ENCODE measurements around the gene PLBD2.
"Not testable (repeated sequence)": the region's sequence is repeated elsewhere in the genome, so short reads cannot be mapped to it uniquely, and the experiment has no call there.

Gene PLBD2

DNA sequence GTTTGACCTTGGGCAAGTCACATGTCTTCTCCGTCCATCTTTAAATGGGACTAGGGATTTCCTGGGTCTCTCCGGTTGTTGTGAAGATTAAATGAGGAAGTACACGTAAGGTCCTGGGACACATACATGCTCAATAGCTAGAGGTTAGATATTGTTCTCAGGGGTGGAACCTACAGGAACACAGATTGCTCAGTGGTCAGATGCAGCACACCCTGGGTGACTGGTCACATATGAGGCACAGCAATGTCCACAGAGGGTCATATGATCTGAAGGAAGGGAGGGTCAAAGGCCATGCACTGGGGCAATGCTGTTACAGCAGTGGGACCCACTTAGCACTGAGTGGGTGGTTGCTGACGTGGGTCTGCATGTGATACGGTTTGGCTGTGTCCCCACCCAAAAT, 12.0 kb upstream of the PLBD2 start:
- POLR2A ChIA-PET: no interaction called here

DNA sequence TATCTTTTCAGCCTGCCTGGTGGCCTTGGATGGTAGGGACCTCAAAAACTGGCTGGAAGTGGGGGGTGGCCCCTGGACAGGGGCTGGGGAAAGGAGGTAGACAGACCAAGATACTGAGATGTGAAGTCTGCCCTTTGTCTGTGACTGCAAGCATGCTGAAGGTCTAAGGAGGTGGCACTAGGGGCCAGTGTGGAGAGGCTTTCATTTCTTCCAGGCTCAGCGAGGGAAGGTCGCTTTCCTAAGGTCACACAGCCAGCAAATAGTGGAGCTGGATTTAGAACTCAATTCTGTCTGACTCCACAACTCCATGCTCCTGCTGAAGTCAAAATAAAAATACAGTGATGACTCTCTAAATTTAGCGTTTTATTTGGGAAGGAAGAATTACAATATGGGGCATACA, 11.3 kb upstream of the PLBD2 start:
- H3K36me3 ChIP-seq (ENCODE audit: control insufficient read depth in 4 of 4, insufficient read depth in 4 of 4, low read length in 3 of 4): no peaks in the 10 kb centered on the region
- no peaks in the 10 kb centered on the region for H3K4me1 ChIP-seq (ENCODE audit: control extremely low read depth in 1 of 4, control insufficient read depth in 4 of 4, insufficient read depth in 4 of 4, low read length in 3 of 4)
- no peaks in the 10 kb centered on the region for H3K27me3 ChIP-seq (replicated peaks in 2 of 5; ENCODE audit: control insufficient read depth in 4 of 5, insufficient read depth in 5 of 5, low read length in 4 of 5)
- no peaks in the 10 kb centered on the region for H3K9me3 ChIP-seq (ENCODE audit: control extremely low read depth in 1 of 5, control insufficient read depth in 4 of 5, insufficient read depth in 2 of 5, low read depth in 1 of 5, low read length in 4 of 5)
- CTCF ChIA-PET: no interaction called here
- WGBS (ENCODE audit: insufficient coverage): 83% methylated on average over 3 of the region's 3 CpGs
- POLR2A ChIA-PET: no interaction called here
- DNase-seq: no peak
- no peak overlapping the region for H3K4me3 ChIP-seq (ENCODE audit: control insufficient read depth in 1 of 7, extremely low read depth in 1 of 7, insufficient read depth in 4 of 7, low read depth in 2 of 7, low read length in 6 of 7)
- H3K27ac ChIP-seq (ENCODE audit: insufficient read depth in 1 of 2, low read depth in 1 of 2, low read length in 2 of 2, poor library complexity in 1 of 2, severe bottlenecking in 2 of 2): no peak overlapping the region

More for the DNA sequence above, 12.0 kb upstream of the PLBD2 start:
- Histone ChIP-seq H3K4me3 (ENCODE audit: control insufficient read depth in 1 of 7, extremely low read depth in 1 of 7, insufficient read depth in 4 of 7, low read depth in 2 of 7, low read length in 6 of 7) (no peak overlapping the region), H3K36me3 (ENCODE audit: control insufficient read depth in 4 of 4, insufficient read depth in 4 of 4, low read length in 3 of 4) (no peaks in the 10 kb centered on the region), H3K27me3 (replicated peaks in 2 of 5; ENCODE audit: control insufficient read depth in 4 of 5, insufficient read depth in 5 of 5, low read length in 4 of 5) (no peaks in the 10 kb centered on the region), H3K9me3 (ENCODE audit: control extremely low read depth in 1 of 5, control insufficient read depth in 4 of 5, insufficient read depth in 2 of 5, low read depth in 1 of 5, low read length in 4 of 5) (no peaks in the 10 kb centered on the region), H3K4me1 (ENCODE audit: control extremely low read depth in 1 of 4, control insufficient read depth in 4 of 4, insufficient read depth in 4 of 4, low read length in 3 of 4) (no peaks in the 10 kb centered on the region), H3K27ac (ENCODE audit: insufficient read depth in 1 of 2, low read depth in 1 of 2, low read length in 2 of 2, poor library complexity in 1 of 2, severe bottlenecking in 2 of 2) (no peak overlapping the region)
- DNase-seq: no peak
- 100% methylated on average over 2 of the region's 5 CpGs for WGBS (ENCODE audit: insufficient coverage)
- CTCF ChIA-PET: no interaction called here

DNA sequence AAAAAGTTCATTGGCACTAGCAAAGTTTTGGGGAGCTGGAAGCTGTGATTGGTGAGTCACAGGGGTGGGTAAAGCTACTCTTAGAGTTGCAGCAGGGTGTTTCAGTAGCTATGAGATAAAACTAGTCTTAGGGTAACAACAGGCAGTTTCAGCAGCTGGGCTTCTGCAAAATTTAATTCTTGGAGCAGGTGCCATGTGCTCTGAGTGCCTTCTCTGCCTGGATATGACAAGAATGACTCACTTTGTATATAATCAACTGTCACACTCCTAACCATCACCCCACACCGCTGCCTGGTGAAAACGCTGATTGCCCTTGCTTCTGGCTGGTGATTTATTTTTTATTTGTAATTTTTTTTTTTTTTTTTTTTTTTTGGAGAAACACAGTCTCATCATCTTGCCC, 10.5 kb upstream of the PLBD2 start:
- CTCF ChIA-PET: no interaction called here
- POLR2A ChIA-PET: no interaction called here

DNA sequence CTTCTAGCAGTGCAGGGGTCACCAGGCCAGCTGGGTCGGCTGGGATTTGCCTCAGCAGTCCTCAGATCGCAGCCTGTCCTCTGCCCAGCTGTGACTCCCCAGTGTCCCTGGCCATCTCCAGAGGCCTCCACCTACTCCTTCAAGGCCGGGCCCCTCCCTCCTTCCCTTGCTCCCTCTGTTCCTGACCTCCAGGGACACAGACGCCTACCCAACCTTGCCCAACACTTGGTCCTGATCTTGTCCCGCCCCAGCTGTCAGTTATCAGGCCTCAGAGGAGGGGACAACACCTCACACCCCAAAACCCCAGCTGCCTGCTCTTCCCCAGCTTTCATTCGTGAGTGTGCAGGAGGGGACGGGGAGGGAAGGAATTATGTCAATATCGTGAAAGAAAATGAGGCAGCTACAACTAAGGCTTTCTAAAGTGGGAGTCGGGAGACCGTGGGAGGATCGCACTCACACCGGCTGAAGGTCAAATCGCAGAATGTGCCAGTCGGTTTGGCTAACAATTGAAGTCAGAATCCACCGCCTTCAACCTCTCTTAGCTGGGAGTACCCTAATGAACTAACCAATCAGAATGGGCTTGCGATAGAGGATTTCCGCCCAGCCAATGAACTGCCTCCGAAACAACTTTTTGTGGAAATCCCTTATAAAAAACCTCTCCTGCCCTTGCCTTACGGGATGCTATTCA, 9.4 kb upstream of the PLBD2 start:
- no peak overlapping the region for H3K4me3 ChIP-seq (ENCODE audit: control insufficient read depth in 1 of 7, extremely low read depth in 1 of 7, insufficient read depth in 4 of 7, low read depth in 2 of 7, low read length in 6 of 7)
- no peak for DNase-seq
- H3K27me3 ChIP-seq (replicated peaks in 2 of 5; ENCODE audit: control insufficient read depth in 4 of 5, insufficient read depth in 5 of 5, low read length in 4 of 5): no peaks in the 10 kb centered on the region
- POLR2A ChIA-PET: no interaction called here
- no peaks in the 10 kb centered on the region for H3K4me1 ChIP-seq (ENCODE audit: control extremely low read depth in 1 of 4, control insufficient read depth in 4 of 4, insufficient read depth in 4 of 4, low read length in 3 of 4)
- H3K27ac ChIP-seq (ENCODE audit: insufficient read depth in 1 of 2, low read depth in 1 of 2, low read length in 2 of 2, poor library complexity in 1 of 2, severe bottlenecking in 2 of 2): no peak overlapping the region
- 72% methylated on average over 16 of the region's 19 CpGs for WGBS (ENCODE audit: insufficient coverage)
- H3K36me3 ChIP-seq (ENCODE audit: control insufficient read depth in 4 of 4, insufficient read depth in 4 of 4, low read length in 3 of 4): no peaks in the 10 kb centered on the region
- CTCF ChIA-PET: interaction anchor here (1.1 to 1.8 kb wide), 2 partner anchors 9 to 92 kb away, joined by 3 to 4 read pairs; no protein-coding TSS in a partner anchor
- no peaks in the 10 kb centered on the region for H3K9me3 ChIP-seq (ENCODE audit: control extremely low read depth in 1 of 5, control insufficient read depth in 4 of 5, insufficient read depth in 2 of 5, low read depth in 1 of 5, low read length in 4 of 5)

More for the DNA sequence above, 10.5 kb upstream of the PLBD2 start:
- Histone ChIP-seq H3K4me3 (ENCODE audit: control insufficient read depth in 1 of 7, extremely low read depth in 1 of 7, insufficient read depth in 4 of 7, low read depth in 2 of 7, low read length in 6 of 7) (no peak overlapping the region), H3K9me3 (ENCODE audit: control extremely low read depth in 1 of 5, control insufficient read depth in 4 of 5, insufficient read depth in 2 of 5, low read depth in 1 of 5, low read length in 4 of 5) (no peaks in the 10 kb centered on the region), H3K27ac (ENCODE audit: insufficient read depth in 1 of 2, low read depth in 1 of 2, low read length in 2 of 2, poor library complexity in 1 of 2, severe bottlenecking in 2 of 2) (no peak overlapping the region), H3K27me3 (replicated peaks in 2 of 5; ENCODE audit: control insufficient read depth in 4 of 5, insufficient read depth in 5 of 5, low read length in 4 of 5) (no peaks in the 10 kb centered on the region), H3K36me3 (ENCODE audit: control insufficient read depth in 4 of 4, insufficient read depth in 4 of 4, low read length in 3 of 4) (no peaks in the 10 kb centered on the region), H3K4me1 (ENCODE audit: control extremely low read depth in 1 of 4, control insufficient read depth in 4 of 4, insufficient read depth in 4 of 4, low read length in 3 of 4) (no peaks in the 10 kb centered on the region)
- WGBS (ENCODE audit: insufficient coverage): no CpG with 5 or more reads among the region's 2 CpGs
- peak in 2 of 3 donors; percentile 33 to 54 for DNase-seq

DNA sequence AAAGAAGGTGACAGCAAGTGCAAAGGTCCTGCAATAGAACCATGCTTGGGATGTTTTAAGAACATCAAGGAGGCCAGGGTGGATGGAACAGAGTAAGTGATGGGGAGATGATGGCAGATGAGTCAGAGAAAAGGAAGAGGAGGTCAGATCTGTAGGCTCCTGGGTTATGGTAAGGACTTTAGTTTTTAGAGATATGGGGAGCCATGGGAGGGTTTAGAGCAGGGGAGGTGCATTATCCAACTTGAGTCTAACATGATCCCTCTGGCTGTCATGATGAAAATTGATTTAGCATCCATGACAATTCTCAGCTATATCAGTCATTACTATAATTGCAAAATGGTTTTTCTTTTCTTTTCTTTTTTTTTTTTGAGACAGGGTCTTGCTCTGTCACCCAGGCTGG, 7.3 kb upstream of the PLBD2 start:
- CTCF ChIA-PET: interaction anchor here (1.0 to 1.3 kb wide), 2 partner anchors 14 to 16 kb away, joined by 4 read pairs; partner anchors contain the start of gene SLC8B1
- Histone ChIP-seq H3K4me3 (ENCODE audit: control insufficient read depth in 1 of 7, extremely low read depth in 1 of 7, insufficient read depth in 4 of 7, low read depth in 2 of 7, low read length in 6 of 7) (no peak overlapping the region), H3K9me3 (ENCODE audit: control extremely low read depth in 1 of 5, control insufficient read depth in 4 of 5, insufficient read depth in 2 of 5, low read depth in 1 of 5, low read length in 4 of 5) (no peaks in the 10 kb centered on the region), H3K27ac (ENCODE audit: insufficient read depth in 1 of 2, low read depth in 1 of 2, low read length in 2 of 2, poor library complexity in 1 of 2, severe bottlenecking in 2 of 2) (no peak overlapping the region), H3K27me3 (replicated peaks in 2 of 5; ENCODE audit: control insufficient read depth in 4 of 5, insufficient read depth in 5 of 5, low read length in 4 of 5) (no peaks in the 10 kb centered on the region), H3K4me1 (ENCODE audit: control extremely low read depth in 1 of 4, control insufficient read depth in 4 of 4, insufficient read depth in 4 of 4, low read length in 3 of 4) (no peaks in the 10 kb centered on the region), H3K36me3 (ENCODE audit: control insufficient read depth in 4 of 4, insufficient read depth in 4 of 4, low read length in 3 of 4) (no peaks in the 10 kb centered on the region)
- DNase-seq: no peak
- POLR2A ChIA-PET: no interaction called here

DNA sequence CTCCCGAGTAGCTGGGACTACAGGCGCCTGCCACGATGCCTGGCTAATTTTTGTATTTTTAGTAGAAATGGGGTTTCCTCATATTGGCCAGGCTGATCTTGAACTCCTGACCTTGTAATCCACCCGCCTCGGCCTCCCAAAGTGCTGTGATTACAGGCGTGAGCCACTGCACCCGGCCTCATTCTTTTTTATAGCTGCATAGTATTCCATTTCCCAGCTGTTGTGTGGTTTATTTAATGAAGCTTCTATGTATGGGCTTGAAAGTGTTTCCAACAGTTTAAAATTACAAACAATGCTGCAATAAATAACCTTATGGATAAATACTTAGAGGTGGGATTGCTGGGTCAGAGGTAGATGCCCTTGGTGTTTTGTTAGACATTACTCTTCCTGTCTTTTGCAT, 4.2 kb upstream of the PLBD2 start:
- H3K9me3 ChIP-seq (ENCODE audit: control extremely low read depth in 1 of 5, control insufficient read depth in 4 of 5, insufficient read depth in 2 of 5, low read depth in 1 of 5, low read length in 4 of 5); H3K4me3 ChIP-seq (ENCODE audit: control insufficient read depth in 1 of 7, extremely low read depth in 1 of 7, insufficient read depth in 4 of 7, low read depth in 2 of 7, low read length in 6 of 7); H3K27ac ChIP-seq (ENCODE audit: insufficient read depth in 1 of 2, low read depth in 1 of 2, low read length in 2 of 2, poor library complexity in 1 of 2, severe bottlenecking in 2 of 2); H3K36me3 ChIP-seq (ENCODE audit: control insufficient read depth in 4 of 4, insufficient read depth in 4 of 4, low read length in 3 of 4); H3K27me3 ChIP-seq (replicated peaks in 2 of 5; ENCODE audit: control insufficient read depth in 4 of 5, insufficient read depth in 5 of 5, low read length in 4 of 5); POLR2A ChIA-PET; CTCF ChIA-PET; DNase-seq: not testable (repeated sequence)
- H3K4me1 ChIP-seq (ENCODE audit: control extremely low read depth in 1 of 4, control insufficient read depth in 4 of 4, insufficient read depth in 4 of 4, low read length in 3 of 4): peaks cover 0 to 11% (median 8%) of the 10 kb centered on the region in 4 experiments
- WGBS (ENCODE audit: insufficient coverage): no CpG with 5 or more reads among the region's 7 CpGs

DNA sequence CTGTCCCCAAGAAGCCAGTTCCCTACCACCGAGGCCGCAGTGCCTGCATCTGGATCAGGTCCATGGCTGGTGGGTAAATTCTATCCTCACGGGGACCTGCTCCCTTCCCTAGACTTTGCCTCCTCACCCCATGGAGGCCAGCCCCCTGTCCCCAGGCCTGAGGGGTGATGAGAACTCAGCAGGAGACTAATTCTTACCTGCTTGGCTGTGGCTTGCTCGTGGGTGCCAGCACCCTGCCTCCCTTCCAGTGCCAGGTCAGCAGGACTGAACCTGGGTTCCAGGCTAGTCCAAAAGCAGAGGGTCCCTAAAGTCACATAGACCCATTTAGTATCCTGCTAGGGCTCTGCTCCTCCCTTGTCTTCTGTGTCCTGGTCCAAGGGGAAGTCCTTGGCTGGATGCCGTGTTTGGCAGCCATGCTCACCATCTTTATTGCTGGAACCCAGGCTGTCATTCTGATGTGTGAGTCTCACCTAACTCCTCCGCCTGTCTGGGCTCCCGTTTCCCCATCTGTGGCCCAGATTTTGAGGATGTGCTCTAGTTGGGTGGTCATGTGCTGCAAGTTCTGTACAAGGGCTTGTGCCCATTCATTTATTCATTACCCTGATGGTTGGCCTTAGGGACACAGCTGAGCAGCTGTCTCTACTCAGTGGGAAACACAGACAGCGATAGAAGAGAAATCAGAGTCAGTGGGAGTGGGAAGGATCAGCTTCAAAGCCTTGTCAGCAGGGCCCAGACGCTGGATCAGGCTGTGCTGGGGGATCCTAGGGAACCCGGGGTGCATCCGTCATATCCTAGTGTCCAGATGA, 949 bp downstream of the PLBD2 start:
- DNase-seq: no peak
- WGBS (ENCODE audit: insufficient coverage): 55% methylated on average over 7 of the region's 11 CpGs
- no peak overlapping the region for H3K27ac ChIP-seq (ENCODE audit: insufficient read depth in 1 of 2, low read depth in 1 of 2, low read length in 2 of 2, poor library complexity in 1 of 2, severe bottlenecking in 2 of 2)
- H3K27me3 ChIP-seq (replicated peaks in 2 of 5; ENCODE audit: control insufficient read depth in 4 of 5, insufficient read depth in 5 of 5, low read length in 4 of 5): no peaks in the 10 kb centered on the region
- peak overlapping the region; percentile 38 to 81 (median 75) for H3K4me3 ChIP-seq (ENCODE audit: control insufficient read depth in 1 of 7, extremely low read depth in 1 of 7, insufficient read depth in 4 of 7, low read depth in 2 of 7, low read length in 6 of 7)
- no peaks in the 10 kb centered on the region for H3K9me3 ChIP-seq (ENCODE audit: control extremely low read depth in 1 of 5, control insufficient read depth in 4 of 5, insufficient read depth in 2 of 5, low read depth in 1 of 5, low read length in 4 of 5)
- H3K36me3 ChIP-seq (ENCODE audit: control insufficient read depth in 4 of 4, insufficient read depth in 4 of 4, low read length in 3 of 4): no peaks in the 10 kb centered on the region
- H3K4me1 ChIP-seq (ENCODE audit: control extremely low read depth in 1 of 4, control insufficient read depth in 4 of 4, insufficient read depth in 4 of 4, low read length in 3 of 4): peaks cover 0 to 16% (median 12%) of the 10 kb centered on the region in 4 experiments
- ChIA-PET POLR2A (interaction anchor here (0.5 to 1.0 kb wide), 2 partner anchors 25 to 176 kb away, joined by 3 to 5 read pairs; no protein-coding TSS in a partner anchor), CTCF (interaction anchor here (0.6 kb wide), 1 partner anchor 10 kb away, joined by 3 read pairs; no protein-coding TSS in a partner anchor)
